Ammon's horn (tissue), 1 donor: ENCODE results near the gene GBE1.
"Not testable (repeated sequence)": the region's sequence is repeated elsewhere in the genome, so short reads cannot be mapped to it uniquely, and the experiment has no call there.

Experiments used
- DNase-seq: peaks from one replicate; pipeline ENCODE4 v3.0.0-alpha.2; 2016; ENCODE audit warnings: low spot score

The GBE1 gene

GRCh38 chr3:81531263-81531662 is 230.2 kb downstream of the GBE1 start:
- DNase-seq, result no peak

GRCh38 chr3:81530180-81530939 is 231.1 kb downstream of the GBE1 start:
- DNase-seq, result no peak

- no peak for DNase-seq
These were observed 239.6 kb downstream of the GBE1 start for GRCh38 chr3:81521855-81522254.

GRCh38 chr3:81518945-81519344 is 242.5 kb downstream of the GBE1 start:
- DNase-seq, result no peak

- no peak for DNase-seq
These were observed 245.4 kb downstream of the GBE1 start for GRCh38 chr3:81516042-81516441.

GRCh38 chr3:81513591-81513990 is 247.9 kb downstream of the GBE1 start:
- DNase-seq, result no peak

- DNase-seq, result no peak
These were observed 258.4 kb downstream of the GBE1 start for GRCh38 chr3:81503026-81503425.

GRCh38 chr3:81502236-81502635 is 259.2 kb downstream of the GBE1 start:
- no peak for DNase-seq

GRCh38 chr3:81500039-81500438 is 261.4 kb downstream of the GBE1 start:
- DNase-seq, result no peak

GRCh38 chr3:81497572-81498251 is 263.7 kb downstream of the GBE1 start:
- DNase-seq, result no peak

GRCh38 chr3:81496407-81497104 is 264.9 kb downstream of the GBE1 start:
- DNase-seq, result no peak

GRCh38 chr3:81492471-81492870 is 269.0 kb downstream of the GBE1 start:
- not testable (repeated sequence) for DNase-seq

- no peak for DNase-seq
These were observed 269.4 kb downstream of the GBE1 start for GRCh38 chr3:81492040-81492439.

GRCh38 chr3:81490541-81491288 is 270.7 kb downstream of the GBE1 start:
- peak; percentile 81 for DNase-seq

- DNase-seq, result peak; percentile 33
These were observed 276.0 kb downstream of the GBE1 start for GRCh38 chr3:81485444-81485865.

- no peak for DNase-seq
These were observed 276.9 kb downstream of the GBE1 start for GRCh38 chr3:81484520-81484919.

GRCh38 chr3:81483046-81483445 is 278.4 kb downstream of the GBE1 start:
- DNase-seq, result no peak

- no peak for DNase-seq
These were observed 283.7 kb downstream of the GBE1 start for GRCh38 chr3:81477740-81478139.

GRCh38 chr3:81476692-81477091 is 284.8 kb downstream of the GBE1 start:
- no peak for DNase-seq

GRCh38 chr3:81472600-81473362 is 288.7 kb downstream of the GBE1 start:
- no peak for DNase-seq

- DNase-seq, result no peak
These were observed 290.7 kb downstream of the GBE1 start for GRCh38 chr3:81470524-81471278.
